ENCODE data around the gene NUDT8. TPM values are rescaled to one million over a fixed set of nuclear protein-coding genes. Genes with fewer than 3 reads are reported as not detected.
"Not testable (repeated sequence)": the region's sequence is repeated elsewhere in the genome, so short reads cannot be mapped to it uniquely, and the experiment has no call there.

Gene NUDT8
- polyA plus RNA-seq, 2 of the 4 experiments (the other 2 are of a cell fraction), result 1.8 to 5.6 TPM

GRCh38 chr11:67662835-67663531 is 33.2 kb upstream of the NUDT8 start:
- ChIA-PET CTCF (interaction anchor here (0.6 to 13.0 kb wide), 4 partner anchors 15 to 392 kb away, joined by 3 to 150 read pairs (median 6); partner anchors contain the start of gene NUDT8), POLR2A (no interaction called here)
- no peak for FAIRE-seq
- H3K4me2 ChIP-seq, result no peak overlapping the region
- no peaks in the 10 kb centered on the region for H3K9me3 ChIP-seq
- no peak for DNase-seq (ENCODE audit: low read depth in 1 of 2, low spot score in 1 of 2)
- H3K4me1 ChIP-seq, result no peaks in the 10 kb centered on the region; the same call in 2 of the 3 replicates
- WGBS (ENCODE audit: missing lambda C conversion rate), result 71% methylated on average over 17 of the region's 19 CpGs
- ATAC-seq, result no peak
- H3K27ac ChIP-seq, result no peak overlapping the region
- H3K4me3 ChIP-seq, result no peak overlapping the region
- no peak for TF ChIP-seq BHLHE40 (IDR thresholded peaks at IDR 0.05; ENCODE audit: low read depth, low read length)
- TF ChIP-seq KDM5A (IDR thresholded peaks at IDR 0.05), result no peak
- TF ChIP-seq, protein P1, sequence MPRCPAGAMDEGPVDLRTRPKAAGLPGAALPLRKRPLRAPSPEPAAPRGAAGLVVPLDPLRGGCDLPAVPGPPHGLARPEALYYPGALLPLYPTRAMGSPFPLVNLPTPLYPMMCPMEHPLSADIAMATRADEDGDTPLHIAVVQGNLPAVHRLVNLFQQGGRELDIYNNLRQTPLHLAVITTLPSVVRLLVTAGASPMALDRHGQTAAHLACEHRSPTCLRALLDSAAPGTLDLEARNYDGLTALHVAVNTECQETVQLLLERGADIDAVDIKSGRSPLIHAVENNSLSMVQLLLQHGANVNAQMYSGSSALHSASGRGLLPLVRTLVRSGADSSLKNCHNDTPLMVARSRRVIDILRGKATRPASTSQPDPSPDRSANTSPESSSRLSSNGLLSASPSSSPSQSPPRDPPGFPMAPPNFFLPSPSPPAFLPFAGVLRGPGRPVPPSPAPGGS (IDR thresholded peaks at IDR 0.05), result no peak
- TF ChIP-seq CHD2 (IDR thresholded peaks at IDR 0.05; ENCODE audit: low read length, partially characterized antibody), result no peak
- TF ChIP-seq JUNB (IDR thresholded peaks at IDR 0.05), result no peak

- CTCF ChIA-PET, result interaction anchor here (0.6 to 13.0 kb wide), 5 partner anchors 14 to 391 kb away, joined by 3 to 150 read pairs (median 4); partner anchors contain the start of gene NUDT8
- no peak for DNase-seq (ENCODE audit: low read depth in 1 of 2, low spot score in 1 of 2)
- no peak for FAIRE-seq
- H3K4me2 ChIP-seq, result no peak overlapping the region
- ATAC-seq, result no peak
- 75% methylated on average over 12 of the region's 12 CpGs for WGBS (ENCODE audit: missing lambda C conversion rate)
- POLR2A ChIA-PET, result no interaction called here
- H3K4me3 ChIP-seq, result no peak overlapping the region
- H3K9me3 ChIP-seq, result no peaks in the 10 kb centered on the region
- no peak overlapping the region for H3K27ac ChIP-seq
- TF ChIP-seq ZFP36 (IDR thresholded peaks at IDR 0.05; ENCODE audit: borderline replicate concordance, partially characterized antibody) (no peak), RFX5 (IDR thresholded peaks at IDR 0.05) (no peak), POLR2A (IDR thresholded peaks at IDR 0.05; ENCODE audit: low read length) (no peak), HOXB5 (CRISPR knock-in tag; IDR thresholded peaks at IDR 0.05) (no peak), HDAC2 (IDR thresholded peaks at IDR 0.05) (no peak)
- peaks cover 5% of the 10 kb centered on the region; the same call in 1 of the 3 replicates for H3K4me1 ChIP-seq
Measured at GRCh38 chr11:67662142-67662834, 32.6 kb upstream of the NUDT8 start.

GRCh38 chr11:67660752-67661151 is 31.0 kb upstream of the NUDT8 start:
- WGBS (ENCODE audit: missing lambda C conversion rate), result 35% methylated on average over 5 of the region's 5 CpGs
- H3K27ac ChIP-seq; H3K4me2 ChIP-seq; ATAC-seq; H3K4me3 ChIP-seq; DNase-seq (ENCODE audit: low read depth in 1 of 2, low spot score in 1 of 2); FAIRE-seq; H3K4me1 ChIP-seq; POLR2A ChIA-PET: not testable (repeated sequence)
- peaks cover 11% of the 10 kb centered on the region; the same call in 1 of the 3 replicates for H3K9me3 ChIP-seq
- CTCF ChIA-PET, result interaction anchor here (0.6 to 13.0 kb wide), 8 partner anchors 12 to 340 kb away, joined by 3 to 150 read pairs (median 4); partner anchors contain the start of genes ACY3, ALDH3B2 and NUDT8

GRCh38 chr11:67659651-67660165 is 30.0 kb upstream of the NUDT8 start:
- ATAC-seq; H3K4me1 ChIP-seq; H3K4me2 ChIP-seq; FAIRE-seq; DNase-seq (ENCODE audit: low read depth in 1 of 2, low spot score in 1 of 2); H3K27ac ChIP-seq; H3K4me3 ChIP-seq: not testable (repeated sequence)
- WGBS (ENCODE audit: missing lambda C conversion rate), result 33% methylated on average over 5 of the region's 5 CpGs
- ChIA-PET POLR2A (interaction anchor here (0.6 kb wide), 1 partner anchor 29 kb away, joined by 3 read pairs; no protein-coding TSS in a partner anchor), CTCF (interaction anchor here (0.6 to 13.0 kb wide), 22 partner anchors 8 to 314 kb away, joined by 3 to 150 read pairs (median 4); partner anchors contain the start of genes ACY3, ALDH3B2, NUDT8 and TBX10)
- H3K9me3 ChIP-seq, result peaks cover 14% of the 10 kb centered on the region; the same call in 1 of the 3 replicates

GRCh38 chr11:67657300-67657699 is 27.6 kb upstream of the NUDT8 start:
- CTCF ChIA-PET, result interaction anchor here (0.9 to 13.0 kb wide), 7 partner anchors 8 to 85 kb away, joined by 3 to 150 read pairs (median 27); partner anchors contain the start of genes ACY3, ALDH3B2, NUDT8 and TBX10
- no peak overlapping the region for H3K27ac ChIP-seq
- no peak overlapping the region for H3K4me3 ChIP-seq

More at GRCh38 chr11:67657300-67657699, 27.6 kb upstream of the NUDT8 start:
- TF ChIP-seq ZNF302 (CRISPR knock-in tag; IDR thresholded peaks at IDR 0.05), result no peak
- no peak for TF ChIP-seq RARB (CRISPR knock-in tag; IDR thresholded peaks at IDR 0.05)
- no peak for TF ChIP-seq RFX5 (IDR thresholded peaks at IDR 0.05)
- TF ChIP-seq SMC3 (IDR thresholded peaks at IDR 0.05), result no peak
- no peak for TF ChIP-seq HOXA7 (CRISPR knock-in tag; IDR thresholded peaks at IDR 0.05)
- TF ChIP-seq MYC (IDR thresholded peaks at IDR 0.05; ENCODE audit: borderline replicate concordance, low read length), result no peak
- TF ChIP-seq HOXB5 (CRISPR knock-in tag; IDR thresholded peaks at IDR 0.05), result no peak
- TF ChIP-seq REST (IDR thresholded peaks at IDR 0.05), result no peak
- no peak for TF ChIP-seq MAFK (IDR thresholded peaks at IDR 0.05; ENCODE audit: partially characterized antibody)
- peaks cover 14% of the 10 kb centered on the region; the same call in 1 of the 3 replicates for H3K9me3 ChIP-seq
- WGBS (ENCODE audit: missing lambda C conversion rate), result 37% methylated on average over 3 of the region's 3 CpGs
- H3K4me2 ChIP-seq, result peak overlapping the region; percentile 17; the same call in 2 of the 3 replicates
- no peak for FAIRE-seq
- H3K4me1 ChIP-seq, result peaks cover 10% of the 10 kb centered on the region; the same call in 1 of the 3 replicates
- DNase-seq (ENCODE audit: low read depth in 1 of 2, low spot score in 1 of 2), result no peak
- POLR2A ChIA-PET, result no interaction called here
- no peak for ATAC-seq

Data from A549 (cell line).